ENCODE results near the gene ACTR8. TPM values are rescaled to one million over a fixed set of nuclear protein-coding genes. Genes with fewer than 3 reads are reported as not detected.
A peak's percentile ranks its signal among the peaks of the same experiment; 100 is the strongest.
"Not testable (repeated sequence)": the region's sequence is repeated elsewhere in the genome, so short reads cannot be mapped to it uniquely, and the experiment has no call there.

Gene ACTR8, protein sequence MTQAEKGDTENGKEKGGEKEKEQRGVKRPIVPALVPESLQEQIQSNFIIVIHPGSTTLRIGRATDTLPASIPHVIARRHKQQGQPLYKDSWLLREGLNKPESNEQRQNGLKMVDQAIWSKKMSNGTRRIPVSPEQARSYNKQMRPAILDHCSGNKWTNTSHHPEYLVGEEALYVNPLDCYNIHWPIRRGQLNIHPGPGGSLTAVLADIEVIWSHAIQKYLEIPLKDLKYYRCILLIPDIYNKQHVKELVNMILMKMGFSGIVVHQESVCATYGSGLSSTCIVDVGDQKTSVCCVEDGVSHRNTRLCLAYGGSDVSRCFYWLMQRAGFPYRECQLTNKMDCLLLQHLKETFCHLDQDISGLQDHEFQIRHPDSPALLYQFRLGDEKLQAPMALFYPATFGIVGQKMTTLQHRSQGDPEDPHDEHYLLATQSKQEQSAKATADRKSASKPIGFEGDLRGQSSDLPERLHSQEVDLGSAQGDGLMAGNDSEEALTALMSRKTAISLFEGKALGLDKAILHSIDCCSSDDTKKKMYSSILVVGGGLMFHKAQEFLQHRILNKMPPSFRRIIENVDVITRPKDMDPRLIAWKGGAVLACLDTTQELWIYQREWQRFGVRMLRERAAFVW
- 10 to 100 TPM; 16.7 to 22.1 (median 21.5) TPM for total RNA-seq

DNA sequence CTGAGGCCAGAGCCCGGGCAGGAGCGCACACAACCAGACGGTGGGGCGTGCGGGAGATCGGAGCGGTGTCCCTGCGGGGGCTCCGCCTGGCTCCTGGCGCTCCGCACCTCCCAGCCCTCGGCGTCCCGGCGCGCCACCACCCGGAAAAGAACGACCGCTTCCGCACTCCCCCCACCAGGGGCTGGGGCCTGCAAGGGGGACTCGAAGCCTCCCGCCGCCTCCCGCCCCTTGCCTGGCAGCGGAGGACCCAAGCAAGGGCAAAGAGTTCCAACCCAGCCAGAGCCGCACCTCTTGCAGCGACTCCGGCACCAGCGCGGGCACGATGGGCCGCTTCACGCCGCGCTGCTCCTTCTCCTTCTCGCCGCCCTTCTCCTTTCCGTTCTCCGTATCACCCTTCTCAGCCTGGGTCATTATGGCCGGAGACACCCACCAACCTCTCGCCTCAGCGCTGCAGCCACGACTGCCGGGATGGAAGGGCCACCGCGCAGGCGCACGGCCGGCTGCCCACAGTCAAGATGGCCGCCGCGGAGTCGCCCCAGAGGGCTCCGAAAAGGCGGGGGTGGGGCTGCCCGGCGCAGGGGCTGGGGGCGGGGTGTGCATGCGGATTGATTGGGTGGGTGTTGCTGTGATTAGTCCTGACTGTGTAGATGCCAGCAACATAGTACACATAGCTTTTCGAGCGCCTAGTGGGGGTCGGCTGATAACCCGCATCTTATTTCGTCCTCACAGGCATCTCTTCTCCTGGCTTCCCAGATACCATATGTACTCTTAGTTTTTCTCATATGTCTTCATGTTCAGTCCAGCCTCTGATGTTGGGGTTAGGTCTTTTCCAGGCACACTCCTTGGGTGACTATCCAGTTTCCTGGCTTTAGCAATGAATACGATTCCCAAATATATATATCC is at the start of gene ACTR8:
Gene ACTR8 (minus strand): TSS at position 462 of the 903 bp plus-strand sequence. CDS start 51 bp downstream, at position 411.
- TF ChIP-seq, protein P1, sequence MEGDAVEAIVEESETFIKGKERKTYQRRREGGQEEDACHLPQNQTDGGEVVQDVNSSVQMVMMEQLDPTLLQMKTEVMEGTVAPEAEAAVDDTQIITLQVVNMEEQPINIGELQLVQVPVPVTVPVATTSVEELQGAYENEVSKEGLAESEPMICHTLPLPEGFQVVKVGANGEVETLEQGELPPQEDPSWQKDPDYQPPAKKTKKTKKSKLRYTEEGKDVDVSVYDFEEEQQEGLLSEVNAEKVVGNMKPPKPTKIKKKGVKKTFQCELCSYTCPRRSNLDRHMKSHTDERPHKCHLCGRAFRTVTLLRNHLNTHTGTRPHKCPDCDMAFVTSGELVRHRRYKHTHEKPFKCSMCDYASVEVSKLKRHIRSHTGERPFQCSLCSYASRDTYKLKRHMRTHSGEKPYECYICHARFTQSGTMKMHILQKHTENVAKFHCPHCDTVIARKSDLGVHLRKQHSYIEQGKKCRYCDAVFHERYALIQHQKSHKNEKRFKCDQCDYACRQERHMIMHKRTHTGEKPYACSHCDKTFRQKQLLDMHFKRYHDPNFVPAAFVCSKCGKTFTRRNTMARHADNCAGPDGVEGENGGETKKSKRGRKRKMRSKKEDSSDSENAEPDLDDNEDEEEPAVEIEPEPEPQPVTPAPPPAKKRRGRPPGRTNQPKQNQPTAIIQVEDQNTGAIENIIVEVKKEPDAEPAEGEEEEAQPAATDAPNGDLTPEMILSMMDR (IDR thresholded peaks at IDR 0.05), result no peak
- peak; percentile 96 for ATAC-seq (ENCODE audit: low FRiP score)

DNA sequence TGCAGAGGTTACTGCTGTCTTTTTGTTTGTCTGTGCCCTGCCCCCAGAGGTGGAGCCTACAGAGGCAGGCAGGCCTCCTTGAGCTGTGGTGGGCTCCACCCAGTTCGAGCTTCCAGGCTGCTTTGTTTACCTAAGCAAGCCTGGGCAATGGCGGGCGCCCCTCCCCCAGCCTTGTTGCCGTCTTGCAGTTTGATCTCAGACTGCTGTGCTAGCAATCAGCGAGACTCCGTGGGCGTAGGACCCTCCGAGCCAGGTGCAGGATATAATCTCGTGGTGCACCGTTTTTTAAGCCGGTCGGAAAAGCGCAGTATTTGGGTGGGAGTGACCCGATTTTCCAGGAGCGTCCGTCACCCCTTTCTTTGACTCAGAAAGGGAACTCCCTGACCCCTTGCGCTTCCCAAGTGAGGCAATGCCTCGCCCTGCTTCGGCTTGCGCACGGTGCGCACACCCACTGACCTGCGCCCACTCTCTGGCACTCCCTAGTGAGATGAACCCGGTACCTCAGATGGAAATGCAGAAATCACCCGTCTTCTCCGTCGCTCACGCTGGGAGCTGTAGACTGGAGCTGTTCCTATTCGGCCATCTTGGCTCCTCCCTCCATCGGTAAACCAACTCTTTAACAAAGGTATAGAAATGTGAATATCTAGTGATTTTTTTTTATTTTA is 45.4 kb upstream of the ACTR8 start:
- ATAC-seq (ENCODE audit: low FRiP score); DNase-seq (ENCODE audit: low spot score): not testable (repeated sequence)

More for the DNA sequence above, at the start of gene ACTR8:
- DNase-seq (ENCODE audit: low spot score), result peak; percentile 48

DNA sequence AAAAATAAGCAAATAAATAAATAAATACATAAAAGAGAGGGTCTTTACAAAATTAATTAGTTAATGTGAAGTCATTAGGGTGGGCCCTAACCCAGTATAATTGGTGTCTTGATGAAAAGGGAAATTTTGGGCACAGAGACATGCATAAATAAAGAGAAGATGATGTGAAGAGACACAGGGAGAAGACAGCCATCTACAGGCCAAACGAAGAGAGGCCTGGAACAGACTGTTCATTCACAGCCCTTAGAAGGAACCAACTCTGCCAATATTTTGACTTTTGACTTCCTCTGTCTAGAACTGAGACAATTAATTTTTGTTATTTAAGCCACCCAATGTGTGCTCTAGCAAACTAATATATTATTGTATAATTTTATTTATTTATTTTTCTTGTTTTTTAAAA is 39.3 kb upstream of the ACTR8 start:
- ATAC-seq (ENCODE audit: low FRiP score) (no peak), DNase-seq (ENCODE audit: low spot score) (no peak)
- TF ChIP-seq, protein P1 (IDR thresholded peaks at IDR 0.05), result no peak

DNA sequence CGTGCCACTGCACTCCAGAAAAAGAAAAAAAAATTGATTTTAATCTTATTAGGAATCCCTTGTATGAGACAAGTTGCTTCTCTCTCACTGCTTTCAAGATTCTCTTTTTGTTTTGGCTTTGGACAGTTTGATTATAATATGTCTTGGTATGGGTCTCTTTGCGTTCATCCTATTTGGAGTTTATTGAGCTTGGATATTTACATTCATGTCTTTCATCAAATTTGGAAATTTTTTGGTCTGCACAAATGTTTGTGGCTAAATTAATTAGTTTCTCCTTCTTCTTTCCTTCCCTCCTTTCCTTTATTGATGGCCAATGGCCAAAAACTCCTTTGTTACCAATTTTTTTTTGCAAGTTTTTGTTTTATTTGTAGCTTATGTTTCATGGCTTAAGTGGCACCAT is 37.8 kb upstream of the ACTR8 start:
- TF ChIP-seq, protein P1 (IDR thresholded peaks at IDR 0.05), result no peak
- DNase-seq (ENCODE audit: low spot score) (no peak), ATAC-seq (ENCODE audit: low FRiP score) (no peak)

DNA sequence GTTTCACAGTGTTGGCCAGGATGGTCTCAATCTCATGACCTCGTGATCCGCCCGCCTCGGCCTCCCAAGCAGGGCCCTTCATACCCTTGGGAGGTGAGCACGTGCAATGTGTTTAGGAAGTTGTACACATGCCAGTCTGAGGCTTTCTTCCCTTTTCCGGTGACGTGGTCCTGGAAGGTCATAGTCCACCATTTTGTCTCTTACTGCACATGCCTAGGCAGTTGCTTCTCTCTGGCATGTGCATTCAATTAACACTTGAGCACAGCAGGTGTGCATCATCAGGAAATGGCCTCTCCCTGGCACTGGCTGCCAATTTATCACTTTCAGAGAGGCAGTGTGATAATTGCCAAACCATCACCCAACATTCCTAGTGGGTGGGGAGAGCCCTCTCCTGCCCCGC is 31.4 kb upstream of the ACTR8 start:
- DNase-seq (ENCODE audit: low spot score), result no peak
- no peak for ATAC-seq (ENCODE audit: low FRiP score)
- TF ChIP-seq, protein P1 (IDR thresholded peaks at IDR 0.05), result no peak

DNA sequence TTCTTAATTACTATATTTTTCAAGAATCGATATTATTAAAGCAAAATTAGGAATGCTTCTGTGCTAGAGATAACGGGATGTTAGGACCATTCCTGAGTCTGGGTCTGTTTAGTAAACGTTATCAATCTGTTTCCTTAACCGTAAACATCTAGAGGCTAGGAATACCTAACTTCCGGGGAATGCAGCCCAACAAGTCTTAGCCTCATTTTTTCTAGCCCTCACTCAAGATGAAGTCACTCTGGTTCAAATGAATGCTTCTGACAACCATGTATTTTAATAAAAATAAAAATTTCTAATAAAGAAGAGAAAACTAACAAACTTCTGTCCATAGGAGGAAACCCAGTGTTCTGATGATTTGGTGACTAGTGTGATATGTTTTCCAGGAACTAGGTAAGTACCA is 20.8 kb upstream of the ACTR8 start:
- no peak for ATAC-seq (ENCODE audit: low FRiP score)
- TF ChIP-seq, protein P1 (IDR thresholded peaks at IDR 0.05), result no peak
- DNase-seq (ENCODE audit: low spot score), result no peak

Measured in omental fat pad (tissue), 4 donors.